Osteocyte (in vitro differentiated cells): ENCODE measurements around the gene INPP4A. TPM values are rescaled to one million over a fixed set of nuclear protein-coding genes. Genes with fewer than 3 reads are reported as not detected.

Experiments used
- DNase-seq: peaks from one replicate; pipeline ENCODE4 v3.0.0; 2021; ENCODE audit warnings: mixed read lengths; ENCODE audit not compliant: unreplicated experiment; ENCODE audit errors: extremely low spot score
- H3K27ac Mint-ChIP-seq: one replicate; pipeline ENCODE4 v1.8.0; 2021; ENCODE audit warnings: mild to moderate bottlenecking, mixed read lengths; ENCODE audit not compliant: unreplicated experiment
- H3K27me3 Mint-ChIP-seq: one replicate; pipeline ENCODE4 v1.8.0; 2021; ENCODE audit warnings: mixed read lengths; ENCODE audit not compliant: unreplicated experiment
- H3K36me3 Mint-ChIP-seq: one replicate; pipeline ENCODE4 v1.8.0; 2021; ENCODE audit warnings: mixed read lengths; ENCODE audit not compliant: unreplicated experiment
- H3K4me1 Mint-ChIP-seq: one replicate; pipeline ENCODE4 v1.8.0; 2021; ENCODE audit warnings: mixed read lengths; ENCODE audit not compliant: unreplicated experiment
- H3K4me3 Mint-ChIP-seq: one replicate; pipeline ENCODE4 v1.8.0; 2021; ENCODE audit warnings: mild to moderate bottlenecking, moderate library complexity, mixed read lengths; ENCODE audit not compliant: unreplicated experiment
- H3K9me3 Mint-ChIP-seq: one replicate; pipeline ENCODE4 v1.8.0; 2021; ENCODE audit warnings: mixed read lengths; ENCODE audit not compliant: unreplicated experiment
- CTCF ChIP-seq: fragments of 200-600 bp; sonication (generic); IDR thresholded peaks from 2 replicates; pipeline ENCODE4 v1.5.0; 2021; ENCODE audit warnings: antibody characterized with exemption, mild to moderate bottlenecking, moderate library complexity
- total RNA-seq: library from RNA; stranded (reverse); gene quantifications from 2 replicates; pipeline ENCODE4 v1.2.1, GENCODE V29; 2021

The INPP4A gene
- total RNA-seq, 1 donor from 2014 or later, result 31.4 TPM

DNA sequence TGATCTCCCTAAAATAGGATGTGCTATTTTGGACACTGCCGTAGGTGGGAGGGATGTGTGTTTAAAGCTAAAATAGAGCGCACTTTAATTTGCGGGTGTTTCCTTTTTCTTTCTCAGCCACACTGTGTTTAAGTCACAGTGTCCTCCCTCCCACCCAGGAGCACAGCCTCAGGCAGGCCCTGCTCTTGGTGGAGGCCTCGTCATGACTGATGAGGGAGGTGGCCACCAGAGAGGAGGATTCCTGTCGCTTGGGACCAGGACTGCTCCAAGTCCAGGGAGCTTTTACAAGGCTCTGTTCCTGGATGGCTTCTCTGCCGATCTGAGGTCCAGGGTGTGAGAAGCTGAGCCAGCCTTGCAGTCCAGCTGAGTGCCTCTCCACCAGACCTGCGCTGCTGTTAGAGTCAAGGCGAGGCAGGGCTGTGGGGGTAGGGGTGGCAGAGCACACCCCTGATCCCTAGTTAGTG, 33.5 kb downstream of the INPP4A start:
- H3K4me3 Mint-ChIP-seq, result no peak overlapping the region
- H3K9me3 Mint-ChIP-seq, result no peaks in the 10 kb centered on the region
- H3K27me3 Mint-ChIP-seq, result no peaks in the 10 kb centered on the region
- peaks cover 41% of the 10 kb centered on the region for H3K4me1 Mint-ChIP-seq
- TF ChIP-seq CTCF, result no peak
- DNase-seq, result no peak
- H3K36me3 Mint-ChIP-seq, result no peaks in the 10 kb centered on the region
- H3K27ac Mint-ChIP-seq, result no peak overlapping the region

GRCh38 chr2:98478907-98479306, 34.2 kb downstream of the INPP4A start:
- Mint-ChIP-seq H3K4me3 (no peak overlapping the region), H3K27me3 (no peaks in the 10 kb centered on the region), H3K4me1 (peaks cover 41% of the 10 kb centered on the region), H3K36me3 (no peaks in the 10 kb centered on the region), H3K9me3 (no peaks in the 10 kb centered on the region), H3K27ac (no peak overlapping the region)
- no peak for TF ChIP-seq CTCF
- DNase-seq, result no peak

DNA sequence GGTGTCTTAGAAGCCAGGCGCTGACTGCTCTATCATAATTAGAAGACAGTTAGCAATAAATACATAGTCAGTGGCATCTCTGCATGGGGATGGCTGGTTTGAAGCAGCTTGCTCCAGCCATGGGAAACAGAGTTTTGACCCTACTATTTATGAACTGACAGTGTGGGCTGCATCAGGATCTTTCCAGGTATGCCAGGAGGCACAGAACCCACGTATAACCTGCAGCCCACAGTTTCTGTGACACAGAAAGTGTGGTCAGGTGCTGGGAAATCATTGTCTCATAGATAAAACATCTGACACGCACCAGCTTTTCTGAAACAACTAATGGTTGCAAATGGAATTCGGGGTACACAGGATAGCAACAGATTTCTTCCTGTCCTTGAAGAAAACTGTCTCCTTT, 34.7 kb downstream of the INPP4A start:
- Mint-ChIP-seq H3K36me3 (no peaks in the 10 kb centered on the region), H3K9me3 (no peaks in the 10 kb centered on the region), H3K27ac (no peak overlapping the region), H3K27me3 (no peaks in the 10 kb centered on the region), H3K4me1 (peaks cover 41% of the 10 kb centered on the region), H3K4me3 (no peak overlapping the region)
- no peak for DNase-seq
- TF ChIP-seq CTCF, result no peak

DNA sequence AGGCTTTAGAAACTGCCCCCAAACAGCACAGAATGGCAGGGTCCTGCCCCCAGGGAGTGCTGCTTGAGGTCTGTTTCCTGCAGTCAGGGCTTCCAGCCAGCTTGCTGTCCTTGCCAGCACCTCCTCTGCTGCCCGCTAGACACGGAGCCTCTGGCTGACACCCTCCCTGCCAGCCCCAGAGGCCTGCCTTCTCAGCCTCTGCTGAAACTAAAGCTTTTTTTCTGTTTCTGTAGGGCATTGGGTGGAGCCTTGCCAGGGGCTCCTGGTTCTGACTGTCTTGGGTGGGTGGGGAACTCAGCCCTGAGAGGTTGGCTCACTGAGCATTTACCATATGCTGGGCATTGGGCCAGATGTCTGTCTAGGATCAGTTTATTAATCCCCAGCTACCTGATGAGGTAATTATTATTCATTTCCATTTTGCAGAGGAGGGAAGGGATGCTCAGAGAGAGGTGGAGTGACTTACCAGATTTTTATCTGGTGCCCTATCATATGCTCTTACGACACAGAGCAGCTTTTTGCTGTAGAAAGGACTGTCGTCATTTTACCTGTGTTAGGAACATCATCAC, 35.4 kb downstream of the INPP4A start:
- Mint-ChIP-seq H3K4me3 (no peak overlapping the region), H3K4me1 (peaks cover 39% of the 10 kb centered on the region), H3K9me3 (no peaks in the 10 kb centered on the region), H3K36me3 (no peaks in the 10 kb centered on the region), H3K27ac (no peak overlapping the region), H3K27me3 (no peaks in the 10 kb centered on the region)
- TF ChIP-seq CTCF, result no peak
- DNase-seq, result no peak

DNA sequence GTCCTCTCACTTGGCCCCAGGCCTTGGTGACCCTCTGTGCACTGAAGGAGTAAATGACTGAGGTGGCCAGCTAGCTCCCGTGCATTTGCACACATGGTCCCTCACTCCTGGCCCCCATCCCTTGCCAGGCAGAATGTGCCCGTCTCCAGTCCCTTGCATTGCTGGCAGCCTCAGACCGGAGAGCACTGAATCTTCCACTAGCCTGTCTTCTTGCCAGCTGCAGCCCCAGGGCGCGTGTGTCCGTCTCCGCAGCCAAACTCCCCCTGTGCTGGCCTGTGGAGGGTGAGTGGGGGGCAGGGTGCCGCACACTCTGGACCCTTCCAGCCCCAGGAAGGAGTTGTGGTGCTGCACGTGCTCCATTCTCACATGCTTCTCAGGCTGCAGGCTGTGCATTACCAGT, 35.9 kb downstream of the INPP4A start:
- Mint-ChIP-seq H3K27me3 (no peaks in the 10 kb centered on the region), H3K4me1 (peaks cover 38% of the 10 kb centered on the region), H3K4me3 (no peak overlapping the region), H3K9me3 (no peaks in the 10 kb centered on the region), H3K36me3 (no peaks in the 10 kb centered on the region), H3K27ac (no peak overlapping the region)
- DNase-seq, result no peak
- TF ChIP-seq CTCF, result no peak
